ENCODE measurements around the gene TMEM139. TPM values are rescaled to one million over a fixed set of nuclear protein-coding genes. Genes with fewer than 3 reads are reported as not detected.

Gene TMEM139
- total RNA-seq, 4 donors from 2014 or later = 1.0 TPM; not detected in 3

- no peak for DNase-seq (ENCODE audit: extremely low spot score)
- Histone ChIP-seq H3K4me3 (no peak overlapping the region), H3K4me1 (peaks cover 0 to 5% (median 3%) of the 10 kb centered on the region in 4 donors), H3K36me3 (no peaks in the 10 kb centered on the region), H3K9me3 (no peaks in the 10 kb centered on the region), H3K27ac (replicated peaks in 1 of 4) (no peak overlapping the region), H3K27me3 (no peaks in the 10 kb centered on the region)
- WGBS = 72% methylated on average over 7 of the region's 7 CpGs
- intact Hi-C loops (cut with DNase I) = no loop called here
- TF ChIP-seq, protein P1, sequence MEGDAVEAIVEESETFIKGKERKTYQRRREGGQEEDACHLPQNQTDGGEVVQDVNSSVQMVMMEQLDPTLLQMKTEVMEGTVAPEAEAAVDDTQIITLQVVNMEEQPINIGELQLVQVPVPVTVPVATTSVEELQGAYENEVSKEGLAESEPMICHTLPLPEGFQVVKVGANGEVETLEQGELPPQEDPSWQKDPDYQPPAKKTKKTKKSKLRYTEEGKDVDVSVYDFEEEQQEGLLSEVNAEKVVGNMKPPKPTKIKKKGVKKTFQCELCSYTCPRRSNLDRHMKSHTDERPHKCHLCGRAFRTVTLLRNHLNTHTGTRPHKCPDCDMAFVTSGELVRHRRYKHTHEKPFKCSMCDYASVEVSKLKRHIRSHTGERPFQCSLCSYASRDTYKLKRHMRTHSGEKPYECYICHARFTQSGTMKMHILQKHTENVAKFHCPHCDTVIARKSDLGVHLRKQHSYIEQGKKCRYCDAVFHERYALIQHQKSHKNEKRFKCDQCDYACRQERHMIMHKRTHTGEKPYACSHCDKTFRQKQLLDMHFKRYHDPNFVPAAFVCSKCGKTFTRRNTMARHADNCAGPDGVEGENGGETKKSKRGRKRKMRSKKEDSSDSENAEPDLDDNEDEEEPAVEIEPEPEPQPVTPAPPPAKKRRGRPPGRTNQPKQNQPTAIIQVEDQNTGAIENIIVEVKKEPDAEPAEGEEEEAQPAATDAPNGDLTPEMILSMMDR (IDR thresholded peaks at IDR 0.05) = no peak
- TF ChIP-seq POLR2AphosphoS5 (IDR thresholded peaks at IDR 0.05) (no peak), EP300 (IDR thresholded peaks at IDR 0.05) (no peak), POLR2A (IDR thresholded peaks at IDR 0.05; ENCODE audit: low read depth) (no peak)
These were observed 41.6 kb upstream of the TMEM139 start for GRCh38 chr7:143243111-143243510.

- Histone ChIP-seq H3K27ac (replicated peaks in 1 of 4) (no peak overlapping the region), H3K27me3 (no peaks in the 10 kb centered on the region), H3K9me3 (no peaks in the 10 kb centered on the region), H3K36me3 (no peaks in the 10 kb centered on the region), H3K4me3 (no peak overlapping the region), H3K4me1 (peaks cover 0 to 5% (median 3%) of the 10 kb centered on the region in 4 donors)
- 53% methylated on average over 3 of the region's 3 CpGs for WGBS
- DNase-seq (ENCODE audit: extremely low spot score) = peak; percentile 39
- TF ChIP-seq EP300 (IDR thresholded peaks at IDR 0.05) (no peak), POLR2AphosphoS5 (IDR thresholded peaks at IDR 0.05) (no peak), POLR2A (IDR thresholded peaks at IDR 0.05; ENCODE audit: low read depth) (no peak)
- TF ChIP-seq, protein P1 (IDR thresholded peaks at IDR 0.05) = no peak
- intact Hi-C loops (cut with DNase I) = no loop called here
These were observed 41.1 kb upstream of the TMEM139 start for GRCh38 chr7:143243614-143244013.

GRCh38 chr7:143244321-143244720 is 40.4 kb upstream of the TMEM139 start:
- Histone ChIP-seq H3K4me3 (no peak overlapping the region), H3K4me1 (peaks cover 0 to 5% (median 3%) of the 10 kb centered on the region in 4 donors), H3K36me3 (no peaks in the 10 kb centered on the region), H3K9me3 (no peaks in the 10 kb centered on the region), H3K27ac (replicated peaks in 1 of 4) (no peak overlapping the region), H3K27me3 (no peaks in the 10 kb centered on the region)
- no peak for DNase-seq (ENCODE audit: extremely low spot score)
- TF ChIP-seq POLR2A (IDR thresholded peaks at IDR 0.05; ENCODE audit: low read depth) (no peak), EP300 (IDR thresholded peaks at IDR 0.05) (no peak), POLR2AphosphoS5 (IDR thresholded peaks at IDR 0.05) (no peak)
- TF ChIP-seq, protein P1 (IDR thresholded peaks at IDR 0.05) = no peak
- WGBS = 56% methylated on average over 1 of the region's 1 CpG
- intact Hi-C loops (cut with DNase I) = no loop called here

GRCh38 chr7:143245123-143245522 is 39.6 kb upstream of the TMEM139 start:
- TF ChIP-seq POLR2A (IDR thresholded peaks at IDR 0.05; ENCODE audit: low read depth) (no peak), EP300 (IDR thresholded peaks at IDR 0.05) (no peak), POLR2AphosphoS5 (IDR thresholded peaks at IDR 0.05) (no peak)
- TF ChIP-seq, protein P1 (IDR thresholded peaks at IDR 0.05) = no peak
- intact Hi-C loops (cut with DNase I) = no loop called here
- Histone ChIP-seq H3K4me3 (no peak overlapping the region), H3K4me1 (peaks cover 0 to 5% (median 3%) of the 10 kb centered on the region in 4 donors), H3K36me3 (no peaks in the 10 kb centered on the region), H3K27ac (replicated peaks in 1 of 4) (no peak overlapping the region), H3K9me3 (no peaks in the 10 kb centered on the region), H3K27me3 (no peaks in the 10 kb centered on the region)
- 66% methylated on average over 3 of the region's 3 CpGs for WGBS
- DNase-seq (ENCODE audit: extremely low spot score) = no peak

DNA sequence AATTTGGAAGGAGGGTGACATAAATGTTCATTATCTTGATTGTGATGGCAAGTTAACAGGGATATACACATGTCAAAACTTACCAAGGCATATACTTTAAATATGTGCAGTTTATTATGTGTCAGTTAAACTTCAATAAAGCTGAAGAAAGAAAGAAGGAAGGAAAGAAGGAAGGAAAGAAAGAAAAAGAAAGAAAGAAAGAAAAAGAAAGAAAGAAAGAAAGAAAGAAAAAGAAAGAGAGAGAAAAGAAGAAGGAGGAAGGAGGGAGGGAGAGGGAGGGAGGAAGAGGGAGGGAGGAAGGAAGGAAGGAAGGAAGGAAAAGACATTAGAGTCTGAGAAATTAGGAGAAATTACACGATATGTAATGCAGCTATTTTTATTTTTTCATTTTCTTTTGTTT is 37.4 kb upstream of the TMEM139 start:
- Histone ChIP-seq H3K27me3 (no peaks in the 10 kb centered on the region), H3K9me3 (no peaks in the 10 kb centered on the region), H3K27ac (replicated peaks in 1 of 4) (no peak overlapping the region), H3K4me1 (no peaks in the 10 kb centered on the region), H3K4me3 (no peak overlapping the region), H3K36me3 (no peaks in the 10 kb centered on the region)
- 70% methylated on average over 1 of the region's 1 CpG for WGBS
- intact Hi-C loops (cut with DNase I) = no loop called here
- no peak for DNase-seq (ENCODE audit: extremely low spot score)
- TF ChIP-seq POLR2AphosphoS5 (IDR thresholded peaks at IDR 0.05) (no peak), EP300 (IDR thresholded peaks at IDR 0.05) (no peak), POLR2A (IDR thresholded peaks at IDR 0.05; ENCODE audit: low read depth) (no peak)
- TF ChIP-seq, protein P1 (IDR thresholded peaks at IDR 0.05) = no peak
